Head of caudate nucleus (tissue), 42 donors: Measurements from ENCODE around the gene RETREG2.
"Not testable (repeated sequence)": the region's sequence is repeated elsewhere in the genome, so short reads cannot be mapped to it uniquely, and the experiment has no call there.

Source experiments
- DNase-seq, 42 donors: peaks; one replicate each; pipeline versions ENCODE4 v3.0.0 to v3.0.0-alpha.2; 2020 to 2021; ENCODE audit warnings: mixed read lengths in 7 of 42
- intact Hi-C: fragments of 100-400 bp; cut with DNase I; formaldehyde crosslinking; loops from one replicate; pipeline ENCODE4 v1.15.0; 2022

RETREG2 gene

DNA sequence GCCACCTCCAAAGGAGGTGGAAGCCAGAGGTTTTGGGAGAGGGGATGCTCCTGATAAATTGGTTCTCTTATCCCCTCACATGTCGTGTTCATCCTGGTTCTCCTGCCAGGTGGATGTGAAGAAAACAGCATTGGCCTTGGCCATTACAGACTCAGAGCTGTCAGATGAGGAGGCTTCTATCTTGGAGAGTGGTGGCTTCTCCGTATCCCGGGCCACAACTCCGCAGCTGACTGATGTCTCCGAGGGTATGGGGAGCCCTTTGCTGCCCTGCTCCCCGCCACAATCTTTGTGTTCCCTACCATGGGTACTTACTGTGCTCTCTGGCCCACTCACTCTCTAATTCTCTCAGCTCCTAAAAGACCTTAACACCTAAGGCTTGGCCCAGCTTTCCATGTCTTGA, 3.5 kb downstream of the RETREG2 start:
- intact Hi-C loops, result no loop called here
- DNase-seq, result peak in 1 of 42 donors; percentile 15

DNA sequence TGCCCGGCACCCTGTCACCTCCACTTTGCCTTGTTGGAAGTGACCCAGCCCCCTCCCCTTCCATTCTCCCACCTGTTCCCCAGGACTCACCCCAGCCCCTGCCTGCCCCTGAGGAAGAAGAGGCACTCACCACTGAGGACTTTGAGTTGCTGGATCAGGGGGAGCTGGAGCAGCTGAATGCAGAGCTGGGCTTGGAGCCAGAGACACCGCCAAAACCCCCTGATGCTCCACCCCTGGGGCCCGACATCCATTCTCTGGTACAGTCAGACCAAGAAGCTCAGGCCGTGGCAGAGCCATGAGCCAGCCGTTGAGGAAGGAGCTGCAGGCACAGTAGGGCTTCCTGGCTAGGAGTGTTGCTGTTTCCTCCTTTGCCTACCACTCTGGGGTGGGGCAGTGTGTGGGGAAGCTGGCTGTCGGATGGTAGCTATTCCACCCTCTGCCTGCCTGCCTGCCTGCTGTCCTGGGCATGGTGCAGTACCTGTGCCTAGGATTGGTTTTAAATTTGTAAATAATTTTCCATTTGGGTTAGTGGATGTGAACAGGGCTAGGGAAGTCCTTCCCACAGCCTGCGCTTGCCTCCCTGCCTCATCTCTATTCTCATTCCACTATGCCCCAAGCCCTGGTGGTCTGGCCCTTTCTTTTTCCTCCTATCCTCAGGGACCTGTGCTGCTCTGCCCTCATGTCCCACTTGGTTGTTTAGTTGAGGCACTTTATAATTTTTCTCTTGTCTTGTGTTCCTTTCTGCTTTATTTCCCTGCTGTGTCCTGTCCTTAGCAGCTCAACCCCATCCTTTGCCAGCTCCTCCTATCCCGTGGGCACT, 4.5 kb downstream of the RETREG2 start:
- intact Hi-C loops, result no loop called here
- peak in 5 of 42 donors; percentile 5 to 34 (median 12) for DNase-seq

DNA sequence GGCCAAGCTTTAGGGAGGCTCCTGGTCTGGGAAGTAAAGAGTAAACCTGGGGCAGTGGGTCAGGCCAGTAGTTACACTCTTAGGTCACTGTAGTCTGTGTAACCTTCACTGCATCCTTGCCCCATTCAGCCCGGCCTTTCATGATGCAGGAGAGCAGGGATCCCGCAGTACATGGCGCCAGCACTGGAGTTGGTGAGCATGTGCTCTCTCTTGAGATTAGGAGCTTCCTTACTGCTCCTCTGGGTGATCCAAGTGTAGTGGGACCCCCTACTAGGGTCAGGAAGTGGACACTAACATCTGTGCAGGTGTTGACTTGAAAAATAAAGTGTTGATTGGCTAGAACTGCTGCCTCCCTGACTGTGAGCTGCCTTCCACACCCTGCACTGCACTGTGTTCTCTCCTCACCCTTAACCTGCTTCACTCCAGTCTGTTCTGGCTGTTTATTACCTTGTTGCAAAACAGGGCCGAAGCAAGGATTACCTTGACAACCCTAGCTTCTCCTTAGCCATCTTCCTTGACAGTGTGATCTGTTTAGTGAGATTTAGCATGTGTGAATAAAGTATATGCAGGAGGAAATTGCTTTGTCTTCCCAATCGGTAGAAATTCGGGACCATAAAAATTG, 5.2 kb downstream of the RETREG2 start:
- DNase-seq, result peak in 3 of 42 donors; percentile 9 to 29 (median 9)
- intact Hi-C loops, result no loop called here

DNA sequence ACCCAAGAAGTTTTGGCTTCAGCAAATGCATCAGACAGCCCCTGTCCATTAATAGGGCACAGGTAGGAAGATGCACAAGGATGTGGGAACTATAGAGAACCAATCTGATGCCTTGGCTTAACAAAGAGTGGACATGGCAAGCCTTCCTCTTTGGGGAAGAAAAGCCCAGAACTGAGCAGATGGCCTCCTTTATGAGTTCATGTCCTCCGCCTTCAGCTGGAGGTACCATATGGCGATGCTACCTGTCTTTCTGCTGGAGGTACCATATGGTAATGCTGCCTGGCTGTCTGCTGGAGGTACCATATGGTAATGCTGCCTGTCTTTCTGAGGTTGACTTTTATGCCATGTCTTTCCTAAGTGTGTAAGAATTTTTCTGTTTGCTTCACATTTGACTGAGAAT, 6.0 kb downstream of the RETREG2 start:
- DNase-seq, result peak in 2 of 42 donors; percentile 6 to 9

GRCh38 chr2:219186754-219187456, 8.8 kb downstream of the RETREG2 start:
- intact Hi-C loops, result no loop called here
- peak in 2 of 42 donors; percentile 19 to 23 for DNase-seq

More for the DNA sequence above, 6.0 kb downstream of the RETREG2 start:
- intact Hi-C loops, result no loop called here

DNA sequence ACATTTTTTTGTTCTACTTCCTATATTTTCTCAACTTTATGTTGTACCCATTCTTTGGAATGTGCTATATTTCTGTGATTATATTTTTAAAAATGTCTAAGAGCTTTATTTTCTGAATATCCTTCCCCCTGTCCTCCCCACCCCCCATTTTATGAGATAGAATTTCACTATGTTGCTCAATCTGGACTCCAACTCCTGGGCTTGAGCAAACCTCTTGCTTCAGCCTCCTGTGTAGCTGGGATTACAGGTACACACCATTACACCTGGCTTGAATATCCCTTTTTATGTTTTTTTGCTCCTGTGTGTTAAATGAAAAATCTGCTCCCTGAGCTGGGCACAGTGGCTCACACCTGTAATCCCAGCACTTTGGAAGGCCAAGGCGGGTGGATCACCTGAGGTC, 19.3 kb downstream of the RETREG2 start:
- intact Hi-C loops, result no loop called here
- no peak for DNase-seq

DNA sequence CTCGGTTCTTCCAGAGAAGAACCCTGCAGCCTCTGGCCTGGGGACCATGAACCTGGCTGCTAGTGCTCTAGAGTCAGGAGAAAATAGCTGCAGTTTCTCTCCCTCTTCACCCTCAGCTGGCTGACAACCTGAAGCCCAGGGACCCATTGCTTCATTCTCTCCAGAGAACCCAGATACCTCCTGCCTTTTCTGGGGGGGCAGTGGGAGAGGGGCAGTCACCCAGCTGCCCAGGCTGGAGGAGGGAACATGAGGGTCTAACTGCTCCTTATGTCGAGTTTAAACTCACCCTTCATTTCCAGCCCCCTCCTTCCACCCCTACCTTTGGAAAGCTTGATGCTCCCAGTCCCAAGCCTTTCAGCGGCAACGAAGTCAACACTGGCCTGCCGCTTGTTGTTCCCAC, 20.9 kb downstream of the RETREG2 start:
- intact Hi-C loops, result no loop called here
- DNase-seq, result peak in 1 of 42 donors; percentile 14

GRCh38 chr2:219199470-219200211, 21.6 kb downstream of the RETREG2 start:
- peak in 3 of 42 donors; percentile 5 to 7 (median 6) for DNase-seq
- intact Hi-C loops, result no loop called here

- intact Hi-C loops, result not testable (repeated sequence)
- DNase-seq, result peak in 4 of 42 donors; percentile 14 to 40 (median 28)
These were observed 22.6 kb downstream of the RETREG2 start for GRCh38 chr2:219200502-219201326.

GRCh38 chr2:219201331-219201730, 23.3 kb downstream of the RETREG2 start:
- intact Hi-C loops, result not testable (repeated sequence)
- peak in 2 of 42 donors; percentile 4 to 12 for DNase-seq

- intact Hi-C loops, result loop anchor here (5.0 kb wide), 1 partner anchor 42 kb away; the partner anchor contains the start of gene NHEJ1
- DNase-seq, result peak in 1 of 42 donors; percentile 29
These were observed 26.5 kb downstream of the RETREG2 start for GRCh38 chr2:219204425-219205164.

GRCh38 chr2:219205165-219205538, 27.1 kb downstream of the RETREG2 start:
- intact Hi-C loops, result loop anchor here (5.0 kb wide), 1 partner anchor 43 kb away; the partner anchor contains the start of gene NHEJ1

DNA sequence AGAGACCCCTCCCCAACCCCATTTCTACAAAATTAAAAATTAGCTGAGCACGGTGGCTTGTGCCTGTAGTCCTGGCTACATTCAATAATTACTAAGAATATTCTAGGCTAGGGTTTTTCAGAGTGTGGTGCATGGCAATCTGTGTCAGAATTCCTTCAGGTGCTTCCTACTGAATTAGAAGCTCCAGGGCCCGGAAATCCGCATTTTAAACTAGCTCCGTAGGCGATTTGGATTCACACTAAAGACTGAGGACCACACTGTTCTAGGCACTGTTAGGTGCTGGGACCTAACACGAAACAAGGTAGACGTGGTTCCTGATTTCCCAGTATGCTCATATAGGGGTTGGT, 27.9 kb downstream of the RETREG2 start:
- DNase-seq, result peak in 1 of 42 donors; percentile 3
- intact Hi-C loops, result loop anchor here (2.0 to 5.0 kb wide), 3 partner anchors 29 to 73 kb away; partner anchors contain the start of genes CNPPD1, DNAJB2 and NHEJ1

More at GRCh38 chr2:219205165-219205538, 27.1 kb downstream of the RETREG2 start:
- peak in 1 of 42 donors; percentile 10 for DNase-seq

DNA sequence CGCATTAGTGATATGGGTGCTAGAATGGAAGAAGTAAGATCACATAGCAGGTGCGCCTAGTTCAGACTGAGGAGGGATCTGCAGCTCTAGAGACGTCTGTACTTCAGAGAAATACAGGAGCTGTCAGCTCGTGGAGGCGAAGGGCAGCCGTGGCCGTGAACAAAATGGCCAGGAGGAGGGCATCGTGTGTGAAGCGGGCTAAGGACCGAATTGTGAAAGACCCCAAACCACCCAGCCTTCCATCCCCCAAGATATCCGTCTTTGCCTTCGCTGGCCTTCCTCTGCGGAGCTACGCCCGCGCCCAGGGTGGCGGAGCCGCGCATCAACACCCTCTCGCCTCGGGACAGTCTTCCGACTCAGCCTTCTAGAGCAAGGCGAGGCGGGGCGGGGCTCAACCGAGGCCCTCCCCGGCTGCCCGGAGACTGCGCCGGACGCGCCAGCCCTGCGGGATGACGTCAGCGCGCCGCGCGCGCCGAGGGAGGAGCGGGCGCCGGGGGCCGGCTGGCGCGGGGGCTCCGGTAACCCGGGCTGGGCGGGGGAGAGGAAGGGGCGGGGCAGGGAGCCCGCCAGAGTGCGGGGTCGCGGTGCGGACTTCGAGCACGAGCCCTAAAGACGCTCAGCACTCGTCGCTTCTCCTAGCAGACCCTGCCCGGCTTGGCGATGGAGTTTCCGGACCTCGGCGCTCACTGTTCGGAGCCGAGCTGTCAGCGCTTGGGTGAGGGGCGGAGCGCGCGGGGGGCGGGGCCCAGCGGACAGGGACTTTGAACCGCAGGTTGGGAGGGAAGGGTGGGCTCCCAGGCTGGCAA, 28.5 kb downstream of the RETREG2 start, which contains the start of gene ZFAND2B:
TSS of gene ZFAND2B (plus strand) at position 455 of the 806 bp plus-strand sequence. CDS start at position 661, 206 bp downstream.
- peak; percentile 85 to 99 (median 97) for DNase-seq
- intact Hi-C loops, result loop anchor here (2.0 to 5.0 kb wide), 3 partner anchors 30 to 72 kb away; partner anchors contain the start of genes CNPPD1, DNAJB2 and NHEJ1

GRCh38 chr2:219207134-219207883, 29.2 kb downstream of the RETREG2 start:
- intact Hi-C loops, result loop anchor here (2.0 to 5.0 kb wide), 3 partner anchors 31 to 71 kb away; partner anchors contain the start of genes CNPPD1, DNAJB2 and NHEJ1

More at GRCh38 chr2:219207134-219207883, 29.2 kb downstream of the RETREG2 start:
- DNase-seq, result peak in 2 of 42 donors; percentile 37 to 51
